PC-9 (cell line): Measurements from ENCODE around the gene TTI1. TPM values are rescaled to one million over a fixed set of nuclear protein-coding genes. Genes with fewer than 3 reads are reported as not detected.

Source experiments
- BruUV-seq: library from RNA; stranded (reverse); fragments of 400-500 nt; replicated peaks from 2 replicates; lab custom pipeline; 2021; lab: Mats Ljungman, UMichigan
- CTCF ChIA-PET: fragments of 300-600 bp; sonication (Branson Sonifier 250); formaldehyde crosslinking; loops from one replicate; lab custom pipeline; 2022; ENCODE audit warnings: antibody characterized with exemption; lab: Charles Lee
- POLR2A ChIA-PET: fragments of 300-600 bp; sonication (Branson Sonifier 250); formaldehyde crosslinking; loops from one replicate; lab custom pipeline; 2022; ENCODE audit warnings: antibody characterized with exemption; ENCODE audit not compliant: unreplicated experiment; lab: Charles Lee
- DNase-seq, 2 experiments: peaks; one replicate each; pipeline versions ENCODE4 v3.0.0 to v3.0.0-alpha.2; 2015 to 2022; ENCODE audit warnings: mixed read lengths in 1 of 2
- H2AFZ ChIP-seq: fragments of 200-600 bp; sonication (generic); 2 replicates; pipeline ENCODE4 v1.8.1; 2017; ENCODE audit warnings: antibody characterized with exemption
- H3F3A ChIP-seq: fragments of 200-600 bp; sonication (generic); 2 replicates; pipeline ENCODE4 v1.8.1; 2017; ENCODE audit warnings: antibody characterized with exemption, mild to moderate bottlenecking, low read depth; ENCODE audit not compliant: insufficient read depth
- H3K27ac ChIP-seq: fragments of 200-600 bp; sonication (generic); 2 replicates; pipeline ENCODE4 v1.6.1; 2016; ENCODE audit warnings: mixed run types
- H3K27me3 ChIP-seq: fragments of 200-600 bp; sonication (generic); 2 replicates; pipeline ENCODE4 v1.6.1; 2016; ENCODE audit warnings: low read depth, mixed run types; ENCODE audit not compliant: insufficient read depth
- H3K36me3 ChIP-seq: fragments of 200-600 bp; sonication (generic); 2 replicates; pipeline ENCODE4 v1.6.1; 2016; ENCODE audit warnings: low read depth, mixed run types
- H3K4me1 ChIP-seq: fragments of 200-600 bp; sonication (generic); replicated peaks from 2 replicates; pipeline ENCODE4 v1.6.1; 2016; ENCODE audit warnings: mixed run types; ENCODE audit not compliant: insufficient read depth
- H3K4me2 ChIP-seq: fragments of 200-600 bp; sonication (generic); 2 replicates; pipeline ENCODE4 v1.6.1; 2017; ENCODE audit warnings: mixed run types
- H3K4me3 ChIP-seq: fragments of 200-600 bp; sonication (generic); 2 replicates; pipeline ENCODE4 v1.6.1; 2016; ENCODE audit warnings: mixed run types
- H3K79me2 ChIP-seq: fragments of 200-600 bp; sonication (generic); 2 replicates; pipeline ENCODE4 v1.6.1; 2017; ENCODE audit warnings: low read depth, mixed run types
- H3K9me2 ChIP-seq: fragments of 200-600 bp; sonication (generic); 2 replicates; pipeline ENCODE4 v1.8.1; 2017; ENCODE audit warnings: mild to moderate bottlenecking; ENCODE audit not compliant: insufficient read depth
- H3K9me3 ChIP-seq: fragments of 200-600 bp; sonication (generic); 2 replicates; pipeline ENCODE4 v1.8.1; 2016; ENCODE audit warnings: low read depth; ENCODE audit not compliant: insufficient read depth
- H4K20me1 ChIP-seq: fragments of 200-600 bp; sonication (generic); 2 replicates; pipeline ENCODE4 v1.8.1; 2017; ENCODE audit not compliant: insufficient read depth
- EZH2 ChIP-seq: fragments of 200-600 bp; sonication (generic); IDR thresholded peaks from 2 replicates; pipeline ENCODE4 v1.8.0; 2017; ENCODE audit warnings: antibody characterized with exemption, low read depth
- intact Hi-C: fragments of 100-400 bp; cut with micrococcal nuclease; formaldehyde crosslinking; loops from one replicate; pipeline ENCODE4 v1.10.0; 2022; ENCODE audit not compliant: unreplicated experiment
- total RNA-seq: library from RNA; stranded (reverse); gene quantifications from 2 replicates; pipeline ENCODE4 v1.2.3, GENCODE V29; 2021
- TF ChIP-seq, protein P1 (sequence below): fragments of 200-600 bp; sonication (generic); conservative IDR thresholded peaks from 2 replicates; pipeline ENCODE4 v1.6.1; 2017; ENCODE audit warnings: mixed run types, antibody characterized with exemption, mild to moderate bottlenecking, moderate library complexity

TTI1 gene
- total RNA-seq, 1 experiment from 2014 or later = 34.2 TPM

DNA sequence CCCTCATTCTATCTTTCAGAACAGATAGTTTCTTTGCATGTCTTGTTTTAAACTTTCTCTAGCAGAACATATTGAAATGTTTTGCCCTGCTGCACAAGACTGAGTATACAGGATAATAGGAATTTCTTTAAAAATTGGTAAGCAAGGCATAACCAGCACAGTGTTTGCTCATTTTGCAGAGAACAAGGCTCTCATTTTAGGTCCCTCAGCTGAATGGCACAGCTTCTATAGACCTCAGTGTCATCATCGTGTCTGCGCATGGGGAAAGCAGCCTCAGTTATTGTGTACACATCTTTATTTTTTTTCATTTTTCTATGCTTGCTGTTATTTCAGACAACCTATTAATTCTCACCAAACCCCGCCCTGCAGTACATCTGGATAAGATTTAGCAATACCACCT, 35.7 kb downstream of the TTI1 start:
- POLR2A ChIA-PET = no interaction called here
- H3K79me2 ChIP-seq = no peaks in the 10 kb centered on the region
- no peaks in the 10 kb centered on the region for H3K9me3 ChIP-seq
- peaks cover 3% of the 10 kb centered on the region; the same call in 1 of the 2 replicates for H3F3A ChIP-seq
- no peaks in the 10 kb centered on the region for H3K4me1 ChIP-seq
- no peak for TF ChIP-seq EZH2
- TF ChIP-seq, protein P1, sequence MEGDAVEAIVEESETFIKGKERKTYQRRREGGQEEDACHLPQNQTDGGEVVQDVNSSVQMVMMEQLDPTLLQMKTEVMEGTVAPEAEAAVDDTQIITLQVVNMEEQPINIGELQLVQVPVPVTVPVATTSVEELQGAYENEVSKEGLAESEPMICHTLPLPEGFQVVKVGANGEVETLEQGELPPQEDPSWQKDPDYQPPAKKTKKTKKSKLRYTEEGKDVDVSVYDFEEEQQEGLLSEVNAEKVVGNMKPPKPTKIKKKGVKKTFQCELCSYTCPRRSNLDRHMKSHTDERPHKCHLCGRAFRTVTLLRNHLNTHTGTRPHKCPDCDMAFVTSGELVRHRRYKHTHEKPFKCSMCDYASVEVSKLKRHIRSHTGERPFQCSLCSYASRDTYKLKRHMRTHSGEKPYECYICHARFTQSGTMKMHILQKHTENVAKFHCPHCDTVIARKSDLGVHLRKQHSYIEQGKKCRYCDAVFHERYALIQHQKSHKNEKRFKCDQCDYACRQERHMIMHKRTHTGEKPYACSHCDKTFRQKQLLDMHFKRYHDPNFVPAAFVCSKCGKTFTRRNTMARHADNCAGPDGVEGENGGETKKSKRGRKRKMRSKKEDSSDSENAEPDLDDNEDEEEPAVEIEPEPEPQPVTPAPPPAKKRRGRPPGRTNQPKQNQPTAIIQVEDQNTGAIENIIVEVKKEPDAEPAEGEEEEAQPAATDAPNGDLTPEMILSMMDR = no peak
- no peak for DNase-seq
- CTCF ChIA-PET = interaction anchor here (0.6 kb wide), 2 partner anchors 381 to 767 kb away, joined by 3 to 5 read pairs; no protein-coding TSS in a partner anchor
- no peaks in the 10 kb centered on the region for H4K20me1 ChIP-seq
- no peaks in the 10 kb centered on the region for H3K27me3 ChIP-seq
- H3K9me2 ChIP-seq = no peaks in the 10 kb centered on the region
- intact Hi-C loops = no loop called here
- no peak overlapping the region for H2AFZ ChIP-seq
- no TSS peak for BruUV-seq
- H3K4me3 ChIP-seq = no peak overlapping the region
- no peak overlapping the region for H3K4me2 ChIP-seq
- no peak overlapping the region for H3K27ac ChIP-seq
- H3K36me3 ChIP-seq = peaks cover 9% of the 10 kb centered on the region

DNA sequence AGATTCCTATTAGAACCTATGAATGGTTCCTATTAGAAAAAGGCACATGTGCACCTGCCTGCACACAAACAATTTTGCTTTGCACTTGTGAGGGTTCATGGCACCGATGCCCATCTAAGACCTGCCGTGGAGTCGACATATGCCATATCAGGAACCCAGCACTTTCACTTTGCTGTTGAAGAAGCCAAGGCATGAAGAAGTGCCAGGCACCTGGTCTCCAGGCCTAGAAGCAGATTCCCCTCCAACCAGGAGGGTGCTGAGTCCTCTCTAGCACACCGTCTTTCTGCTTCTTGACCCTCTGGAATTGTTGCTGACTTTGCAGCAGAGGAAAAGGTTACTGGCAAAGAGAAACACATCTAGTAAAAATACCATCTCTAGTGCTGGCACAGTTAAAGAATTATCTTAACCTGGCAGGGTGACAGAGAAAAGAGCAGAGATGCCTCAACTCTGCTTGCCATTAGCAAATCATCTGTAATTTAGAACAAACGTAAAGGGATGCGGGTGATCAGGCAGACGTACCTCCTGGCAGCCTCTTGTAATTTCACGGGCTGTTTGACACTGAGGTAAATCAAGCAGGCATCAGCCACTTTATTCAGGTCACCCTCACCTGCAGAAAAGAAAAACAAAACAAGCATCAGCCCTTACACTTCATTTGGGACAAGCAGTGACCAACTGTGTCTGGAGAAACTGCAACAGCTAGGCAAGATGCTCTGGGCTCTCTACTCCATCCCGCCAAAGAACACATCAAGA, 37.2 kb downstream of the TTI1 start:
- DNase-seq = no peak
- Histone ChIP-seq H3K9me2 (no peaks in the 10 kb centered on the region), H3K27me3 (no peaks in the 10 kb centered on the region), H3F3A (no peaks in the 10 kb centered on the region; the same call in 1 of the 2 replicates), H3K79me2 (no peaks in the 10 kb centered on the region), H3K9me3 (no peaks in the 10 kb centered on the region), H3K4me2 (no peak overlapping the region), H2AFZ (no peak overlapping the region), H4K20me1 (no peaks in the 10 kb centered on the region), H3K36me3 (peaks cover 9% of the 10 kb centered on the region), H3K4me1 (peaks cover 3% of the 10 kb centered on the region), H3K4me3 (no peak overlapping the region), H3K27ac (no peak overlapping the region)
- intact Hi-C loops = no loop called here
- BruUV-seq = no TSS peak
- ChIA-PET POLR2A (no interaction called here), CTCF (interaction anchor here (0.5 to 1.5 kb wide), 2 partner anchors 10 to 611 kb away, joined by 3 to 7 read pairs; no protein-coding TSS in a partner anchor)
- no peak for TF ChIP-seq EZH2
- TF ChIP-seq, protein P1 = no peak

DNA sequence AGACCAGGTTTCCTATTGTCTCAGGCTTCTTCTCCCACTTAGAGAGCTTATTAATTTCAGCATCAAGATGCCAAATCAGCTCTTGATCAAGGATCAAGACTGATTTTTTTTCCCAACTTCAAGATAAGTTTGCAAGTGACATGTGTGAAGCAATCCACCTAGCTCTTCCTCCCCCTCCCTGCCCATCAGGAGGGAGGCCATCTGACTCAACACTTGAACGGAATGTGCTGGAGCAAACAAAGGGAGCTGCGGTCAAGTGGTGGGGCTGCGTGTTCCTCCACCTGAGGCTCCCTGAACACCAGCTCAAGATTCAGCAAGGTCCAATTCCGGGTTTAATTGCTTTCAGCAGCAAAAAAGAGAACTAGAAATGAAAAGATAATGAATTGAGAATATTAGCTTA, 38.7 kb downstream of the TTI1 start:
- POLR2A ChIA-PET = interaction anchor here (0.6 to 1.0 kb wide), 4 partner anchors 17 to 700 kb away, joined by 3 to 11 read pairs (median 4); partner anchors contain the start of gene CTNNBL1
- no peaks in the 10 kb centered on the region for H3K27me3 ChIP-seq
- H3K4me2 ChIP-seq = no peak overlapping the region
- peaks cover 9% of the 10 kb centered on the region for H3K36me3 ChIP-seq
- H4K20me1 ChIP-seq = no peaks in the 10 kb centered on the region
- H3K79me2 ChIP-seq = no peaks in the 10 kb centered on the region
- no peaks in the 10 kb centered on the region for H3K9me3 ChIP-seq
- TF ChIP-seq EZH2 = no peak
- TF ChIP-seq, protein P1 = no peak
- DNase-seq = peak; percentile 48 to 81
- no TSS peak for BruUV-seq
- no peak overlapping the region for H3K4me3 ChIP-seq
- intact Hi-C loops = loop anchor here (1.0 to 5.0 kb wide), 2 partner anchors 39 to 228 kb away; partner anchors contain the start of genes RPRD1B and TTI1
- H3K27ac ChIP-seq = no peak overlapping the region
- H3K4me1 ChIP-seq = peaks cover 16% of the 10 kb centered on the region
- no peak overlapping the region for H2AFZ ChIP-seq
- H3K9me2 ChIP-seq = no peaks in the 10 kb centered on the region
- CTCF ChIA-PET = interaction anchor here (0.6 to 1.5 kb wide), 7 partner anchors 11 to 729 kb away, joined by 3 to 7 read pairs (median 4); no protein-coding TSS in a partner anchor
- no peaks in the 10 kb centered on the region; the same call in 1 of the 2 replicates for H3F3A ChIP-seq
